Activated naive CD4-positive, alpha-beta T cell treated with anti-CD3 and anti-CD28 coated beads, Interleukin-2, amount 10 ng/mL, durations not matched to agents 7 days and 5 days (primary cell): ENCODE data around the gene PRR5.

ENCODE experiments used
- CTCF ChIA-PET: fragments of 350-600 bp; sonication (Branson Sonifier 250); formaldehyde crosslinking; loops from one replicate; lab custom pipeline; 2021; ENCODE audit warnings: antibody characterized with exemption; lab: Charles Lee
- DNase-seq: peaks from one replicate; pipeline ENCODE4 v3.0.0-alpha.2; 2020
- H3K27ac Mint-ChIP-seq: one replicate; pipeline ENCODE4 v1.8.0; 2021; ENCODE audit warnings: mild to moderate bottlenecking, moderate library complexity, mixed read lengths
- H3K27me3 Mint-ChIP-seq: one replicate; pipeline ENCODE4 v1.8.0; 2021; ENCODE audit warnings: mild to moderate bottlenecking, mixed read lengths
- H3K36me3 Mint-ChIP-seq: one replicate; pipeline ENCODE4 v1.8.0; 2021; ENCODE audit warnings: mixed read lengths
- H3K4me1 Mint-ChIP-seq: one replicate; pipeline ENCODE4 v1.8.0; 2021; ENCODE audit warnings: mixed read lengths
- H3K4me3 Mint-ChIP-seq: one replicate; pipeline ENCODE4 v1.8.0; 2021; ENCODE audit warnings: mild to moderate bottlenecking, moderate library complexity, mixed read lengths
- H3K9me3 Mint-ChIP-seq: one replicate; pipeline ENCODE4 v1.8.0; 2021; ENCODE audit warnings: mixed read lengths

Gene PRR5

GRCh38 chr22:44707178-44707577, 5.2 kb downstream of the PRR5 start:
- CTCF ChIA-PET = no interaction called here
- peaks cover 20% of the 10 kb centered on the region for H3K27me3 Mint-ChIP-seq
- no peaks in the 10 kb centered on the region for H3K9me3 Mint-ChIP-seq
- no peak overlapping the region for H3K4me3 Mint-ChIP-seq
- peaks cover 3% of the 10 kb centered on the region for H3K36me3 Mint-ChIP-seq
- peaks cover 28% of the 10 kb centered on the region for H3K4me1 Mint-ChIP-seq
- no peak overlapping the region for H3K27ac Mint-ChIP-seq
- DNase-seq = no peak

DNA sequence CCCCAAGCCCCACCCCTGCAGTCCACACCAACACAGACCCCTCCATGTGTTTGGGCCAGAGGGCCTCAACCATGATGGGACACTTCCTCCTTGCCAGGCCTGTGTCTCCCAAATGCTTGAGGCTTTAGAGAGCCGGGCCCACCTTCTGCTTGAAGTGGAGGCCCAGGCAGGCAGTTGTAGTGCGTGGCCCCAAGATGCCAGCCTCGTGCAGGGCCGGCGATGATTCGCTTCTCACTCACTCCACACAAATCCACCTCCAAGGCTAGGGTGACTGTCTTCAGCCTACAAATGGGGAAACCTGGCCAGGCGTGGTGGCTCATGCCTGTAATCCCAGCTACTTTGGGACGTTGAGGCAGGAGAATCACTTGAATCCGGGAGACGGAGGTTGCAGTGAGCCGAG, 5.7 kb downstream of the PRR5 start:
- no peak overlapping the region for H3K4me3 Mint-ChIP-seq
- peaks cover 19% of the 10 kb centered on the region for H3K27me3 Mint-ChIP-seq
- no peaks in the 10 kb centered on the region for H3K9me3 Mint-ChIP-seq
- no peak overlapping the region for H3K27ac Mint-ChIP-seq
- CTCF ChIA-PET = no interaction called here
- H3K36me3 Mint-ChIP-seq = peaks cover 3% of the 10 kb centered on the region
- no peak for DNase-seq
- H3K4me1 Mint-ChIP-seq = peaks cover 28% of the 10 kb centered on the region

DNA sequence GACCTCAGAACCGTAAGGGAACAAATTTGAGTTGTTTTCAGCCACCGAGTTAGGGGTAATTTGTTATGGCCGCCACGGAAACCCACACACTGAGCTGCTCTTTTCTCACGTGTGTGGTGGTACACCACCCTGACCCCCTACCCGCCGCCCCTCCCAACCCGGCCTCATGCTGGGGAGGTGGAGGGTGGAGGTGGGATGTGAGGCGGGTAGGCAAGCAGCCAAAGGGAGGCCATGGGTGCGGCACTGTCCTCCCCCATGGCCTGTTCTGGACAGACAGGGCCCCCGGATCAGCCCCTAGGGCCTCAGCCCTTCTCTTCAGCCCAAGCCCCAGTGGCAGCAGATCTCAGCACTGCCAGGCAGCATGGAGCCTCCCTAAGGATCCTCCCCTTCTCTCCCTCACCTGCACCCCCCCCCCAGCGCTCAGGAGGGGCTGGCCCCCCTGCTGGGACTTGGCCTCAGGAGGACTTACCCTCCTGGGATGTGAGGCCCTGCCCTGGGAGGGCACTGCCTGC, 7.9 kb downstream of the PRR5 start:
- Mint-ChIP-seq H3K36me3 (peaks cover 3% of the 10 kb centered on the region), H3K27ac (no peak overlapping the region), H3K9me3 (no peaks in the 10 kb centered on the region), H3K4me3 (no peak overlapping the region), H3K4me1 (peaks cover 16% of the 10 kb centered on the region), H3K27me3 (no peaks in the 10 kb centered on the region)
- DNase-seq = no peak
- CTCF ChIA-PET = no interaction called here

DNA sequence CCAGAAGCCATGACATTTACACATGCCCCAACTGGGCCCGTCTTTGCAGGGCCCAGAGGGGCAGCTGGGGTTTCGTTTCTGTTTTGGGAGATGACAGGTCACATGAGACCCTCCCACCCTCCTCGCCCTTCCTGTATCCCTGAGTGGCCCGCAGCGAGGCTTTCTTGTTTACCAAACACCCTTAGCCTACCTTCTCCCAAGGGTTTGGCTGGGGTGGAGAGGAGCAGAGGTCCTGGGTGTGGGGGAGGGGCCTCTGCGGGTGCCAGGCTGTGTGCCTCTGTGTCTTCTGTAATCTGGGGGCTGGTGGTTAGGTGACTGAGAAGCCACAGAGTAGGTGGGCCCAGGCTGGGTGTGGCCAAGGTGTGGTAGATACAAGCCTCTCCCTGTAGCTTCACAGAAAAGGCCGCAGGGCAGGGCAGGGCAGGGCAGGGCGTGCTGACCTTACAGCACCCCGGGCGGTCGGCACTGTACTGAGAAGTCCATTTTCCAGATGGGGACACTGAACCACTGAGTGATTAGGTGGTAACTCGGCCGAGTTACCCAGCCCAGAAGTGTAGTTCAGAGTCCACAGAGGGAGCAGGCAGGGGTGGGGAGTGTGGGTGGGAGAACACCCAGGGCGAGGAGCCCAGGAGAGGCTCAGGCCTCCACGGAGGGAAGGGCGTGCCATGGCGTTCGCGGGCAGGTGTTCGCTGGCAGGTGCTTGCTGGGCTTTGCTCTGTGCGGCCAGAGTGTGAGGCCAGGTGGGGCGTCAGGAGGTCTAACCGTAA, 8.7 kb downstream of the PRR5 start:
- no peaks in the 10 kb centered on the region for H3K36me3 Mint-ChIP-seq
- no peaks in the 10 kb centered on the region for H3K27me3 Mint-ChIP-seq
- DNase-seq = peak; percentile 33
- H3K4me3 Mint-ChIP-seq = no peak overlapping the region
- H3K4me1 Mint-ChIP-seq = peaks cover 16% of the 10 kb centered on the region
- CTCF ChIA-PET = no interaction called here
- H3K9me3 Mint-ChIP-seq = no peaks in the 10 kb centered on the region
- peak overlapping the region; percentile 58 for H3K27ac Mint-ChIP-seq

GRCh38 chr22:44711241-44711560, 9.2 kb downstream of the PRR5 start:
- peaks cover 16% of the 10 kb centered on the region for H3K4me1 Mint-ChIP-seq
- H3K27me3 Mint-ChIP-seq = no peaks in the 10 kb centered on the region
- H3K9me3 Mint-ChIP-seq = no peaks in the 10 kb centered on the region
- CTCF ChIA-PET = no interaction called here
- no peak overlapping the region for H3K27ac Mint-ChIP-seq
- H3K36me3 Mint-ChIP-seq = no peaks in the 10 kb centered on the region
- H3K4me3 Mint-ChIP-seq = no peak overlapping the region
- no peak for DNase-seq

DNA sequence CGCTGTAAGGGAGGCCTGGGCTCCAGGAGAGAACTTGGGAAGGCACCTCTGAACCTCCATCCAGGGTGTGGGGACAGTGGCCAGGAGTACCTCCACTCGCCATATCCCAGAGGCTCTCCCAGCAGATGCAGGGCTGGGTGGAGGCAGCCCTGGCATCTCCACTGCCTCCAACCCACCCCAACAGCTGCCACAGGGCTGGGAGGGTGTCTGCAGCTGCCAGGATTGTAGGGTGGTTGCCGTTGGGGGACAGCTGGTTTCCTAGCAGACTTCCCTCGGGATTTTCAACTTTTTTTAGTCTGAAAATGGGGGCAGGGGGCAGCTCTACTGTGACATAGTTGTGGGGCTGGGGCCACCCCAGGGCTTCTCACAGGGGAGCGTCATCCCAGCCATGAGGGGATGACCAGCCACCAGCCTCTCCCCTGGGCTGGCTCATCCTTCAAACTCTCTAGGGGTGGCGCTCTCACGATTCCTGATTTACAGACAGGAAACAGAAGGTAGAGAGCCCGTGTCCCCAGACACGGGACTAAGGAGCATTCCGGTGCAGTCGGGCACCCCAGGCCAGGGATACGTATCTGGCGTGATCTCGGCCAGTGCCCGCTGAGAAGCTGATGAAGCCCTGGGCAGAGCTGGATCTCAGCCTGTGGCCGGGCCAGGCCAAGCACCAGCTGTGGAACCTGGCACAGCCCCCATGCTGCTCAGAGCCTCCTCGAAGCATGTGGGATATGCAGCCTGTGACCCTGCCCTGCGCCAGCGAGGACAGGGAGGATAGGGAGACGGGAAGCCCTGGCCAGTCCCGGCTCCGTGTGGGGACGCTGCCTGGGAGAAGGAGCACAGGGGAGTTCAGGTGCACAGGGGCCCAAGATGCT, 9.9 kb downstream of the PRR5 start:
- Mint-ChIP-seq H3K4me1 (peaks cover 16% of the 10 kb centered on the region), H3K9me3 (no peaks in the 10 kb centered on the region), H3K4me3 (no peak overlapping the region), H3K27ac (no peak overlapping the region), H3K27me3 (no peaks in the 10 kb centered on the region), H3K36me3 (no peaks in the 10 kb centered on the region)
- CTCF ChIA-PET = no interaction called here
- DNase-seq = no peak

DNA sequence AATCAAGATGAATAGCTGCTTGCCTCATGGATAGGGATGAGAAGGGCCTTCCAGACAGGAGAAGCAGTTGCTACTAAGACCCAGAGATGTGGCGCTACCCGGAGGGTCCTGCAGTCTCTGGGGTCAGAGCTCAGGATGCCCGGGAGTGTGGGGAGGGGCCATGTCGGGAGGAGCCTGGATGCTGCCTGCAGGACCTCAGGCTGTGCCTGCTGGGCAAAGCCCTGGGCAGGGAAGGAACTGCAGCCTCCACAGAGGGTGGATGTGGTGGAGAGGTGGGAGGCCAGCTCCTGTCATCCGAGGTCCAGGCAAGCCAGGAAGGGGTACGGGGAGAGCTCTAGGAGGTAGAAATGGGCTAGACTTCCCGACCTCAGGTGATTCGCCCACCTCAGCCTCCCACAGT, 11.0 kb downstream of the PRR5 start:
- no peak for DNase-seq
- Mint-ChIP-seq H3K36me3 (no peaks in the 10 kb centered on the region), H3K27me3 (no peaks in the 10 kb centered on the region), H3K4me1 (peaks cover 16% of the 10 kb centered on the region), H3K9me3 (no peaks in the 10 kb centered on the region), H3K4me3 (no peak overlapping the region), H3K27ac (no peak overlapping the region)
- CTCF ChIA-PET = no interaction called here

- CTCF ChIA-PET = interaction anchor here (1.7 kb wide), 1 partner anchor 30 kb away, joined by 3 read pairs; no protein-coding TSS in a partner anchor
- Mint-ChIP-seq H3K36me3 (no peaks in the 10 kb centered on the region), H3K9me3 (no peaks in the 10 kb centered on the region), H3K27me3 (no peaks in the 10 kb centered on the region), H3K27ac (no peak overlapping the region), H3K4me1 (peaks cover 15% of the 10 kb centered on the region), H3K4me3 (no peak overlapping the region)
- no peak for DNase-seq
Observed at GRCh38 chr22:44714703-44715350, 12.8 kb downstream of the PRR5 start.

DNA sequence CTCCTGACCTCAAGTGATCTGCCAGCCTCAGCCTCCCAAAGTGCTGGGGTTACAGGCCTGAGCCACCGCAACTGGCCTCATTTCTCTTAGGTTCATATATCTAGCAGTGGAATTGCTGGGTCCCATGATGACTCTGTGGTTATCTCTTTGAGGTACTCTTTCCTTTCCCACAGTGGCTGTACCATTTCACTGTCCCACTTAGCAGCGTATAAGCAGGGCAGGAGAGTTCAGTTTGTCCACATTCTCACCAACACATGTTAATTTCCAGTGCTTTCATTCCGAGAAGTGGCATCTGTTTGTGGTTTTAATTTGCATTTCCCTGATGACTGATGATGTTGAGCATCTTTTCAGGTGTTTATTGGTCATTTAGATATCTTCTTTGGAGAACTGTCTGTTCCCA, 16.4 kb downstream of the PRR5 start:
- Mint-ChIP-seq H3K4me1 (peaks cover 5% of the 10 kb centered on the region), H3K27me3 (no peaks in the 10 kb centered on the region), H3K4me3 (no peak overlapping the region), H3K9me3 (no peaks in the 10 kb centered on the region), H3K36me3 (no peaks in the 10 kb centered on the region), H3K27ac (no peak overlapping the region)
- CTCF ChIA-PET = interaction anchor here (0.6 kb wide), 1 partner anchor 130 kb away, joined by 4 read pairs; no protein-coding TSS in a partner anchor
- no peak for DNase-seq

GRCh38 chr22:44719586-44720368, 17.8 kb downstream of the PRR5 start:
- H3K36me3 Mint-ChIP-seq = no peaks in the 10 kb centered on the region
- H3K4me1 Mint-ChIP-seq = peaks cover 5% of the 10 kb centered on the region
- CTCF ChIA-PET = interaction anchor here (0.7 to 1.1 kb wide), 2 partner anchors 21 to 462 kb away, joined by 3 read pairs; no protein-coding TSS in a partner anchor
- no peaks in the 10 kb centered on the region for H3K9me3 Mint-ChIP-seq
- H3K4me3 Mint-ChIP-seq = no peak overlapping the region
- DNase-seq = no peak
- H3K27ac Mint-ChIP-seq = no peak overlapping the region
- H3K27me3 Mint-ChIP-seq = no peaks in the 10 kb centered on the region

DNA sequence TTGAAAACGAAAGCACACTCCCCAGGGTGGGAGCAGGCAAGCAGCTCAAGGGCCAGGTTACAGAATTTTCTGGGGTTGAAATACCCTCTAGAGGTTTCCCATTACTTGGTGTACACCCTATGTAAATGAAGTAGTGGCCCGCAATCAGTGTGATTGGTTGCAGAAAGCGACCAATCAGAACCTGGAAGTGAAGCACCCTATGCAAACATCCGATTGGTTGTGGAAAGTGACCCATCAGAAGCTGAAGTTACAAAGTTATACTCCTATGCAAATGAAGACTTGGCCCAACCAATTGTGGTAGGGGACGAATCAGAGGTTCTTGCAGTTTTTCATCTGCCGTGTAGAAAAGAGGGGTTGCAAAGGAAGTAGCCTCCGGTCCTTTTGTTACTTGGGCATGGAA, 19.2 kb downstream of the PRR5 start:
- Mint-ChIP-seq H3K4me3 (no peak overlapping the region), H3K36me3 (no peaks in the 10 kb centered on the region), H3K27ac (no peak overlapping the region), H3K9me3 (no peaks in the 10 kb centered on the region), H3K27me3 (no peaks in the 10 kb centered on the region), H3K4me1 (peaks cover 5% of the 10 kb centered on the region)
- CTCF ChIA-PET = interaction anchor here (1.0 kb wide), 1 partner anchor 14 kb away, joined by 3 read pairs; no protein-coding TSS in a partner anchor
- DNase-seq = no peak

DNA sequence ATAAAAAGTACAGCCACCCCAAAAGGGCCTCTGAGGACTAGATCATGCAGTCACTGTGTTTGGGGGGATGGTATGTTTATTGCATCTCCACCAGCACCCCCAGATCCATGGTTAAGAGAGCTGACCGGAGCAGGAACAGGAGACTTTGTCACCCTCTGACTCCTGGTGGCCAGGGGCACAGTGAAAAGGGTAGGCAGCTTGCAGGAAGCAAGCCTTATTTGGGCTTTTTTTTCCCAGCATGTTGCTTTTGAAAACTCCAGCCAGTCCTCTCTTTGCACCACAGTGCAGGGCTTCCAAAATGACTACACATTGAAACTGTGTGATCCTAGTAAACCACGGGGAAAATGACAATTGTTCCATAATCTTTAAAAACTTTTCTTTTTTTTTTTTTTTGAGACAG, 20.6 kb downstream of the PRR5 start:
- H3K27me3 Mint-ChIP-seq = no peaks in the 10 kb centered on the region
- H3K4me3 Mint-ChIP-seq = no peak overlapping the region
- CTCF ChIA-PET = no interaction called here
- no peaks in the 10 kb centered on the region for H3K9me3 Mint-ChIP-seq
- no peaks in the 10 kb centered on the region for H3K36me3 Mint-ChIP-seq
- H3K4me1 Mint-ChIP-seq = peaks cover 5% of the 10 kb centered on the region
- no peak overlapping the region for H3K27ac Mint-ChIP-seq
- DNase-seq = no peak

- no peak for DNase-seq
- Mint-ChIP-seq H3K4me3 (no peak overlapping the region), H3K4me1 (peaks cover under 1% of the 10 kb centered on the region), H3K27ac (no peak overlapping the region), H3K27me3 (no peaks in the 10 kb centered on the region), H3K36me3 (no peaks in the 10 kb centered on the region), H3K9me3 (no peaks in the 10 kb centered on the region)
- CTCF ChIA-PET = no interaction called here
Observed at GRCh38 chr22:44723801-44724200, 21.8 kb downstream of the PRR5 start.

GRCh38 chr22:44724416-44724815, 22.4 kb downstream of the PRR5 start:
- Mint-ChIP-seq H3K4me1 (no peaks in the 10 kb centered on the region), H3K9me3 (no peaks in the 10 kb centered on the region), H3K4me3 (no peak overlapping the region), H3K27me3 (no peaks in the 10 kb centered on the region), H3K36me3 (no peaks in the 10 kb centered on the region), H3K27ac (no peak overlapping the region)
- CTCF ChIA-PET = no interaction called here
- no peak for DNase-seq
